ENCODE data around the gene DPY30.
"Not testable (repeated sequence)": the region's sequence is repeated elsewhere in the genome, so short reads cannot be mapped to it uniquely, and the experiment has no call there.

The DPY30 gene

GRCh38 chr2:32039447-32040219 is at the start of gene DPY30:
DPY30 (minus strand) TSS chr2:32039805; CDS start chr2:32039456, 349 bp downstream.
- peak; percentile 65 for DNase-seq

- no peak for DNase-seq
Measured at GRCh38 chr2:32074134-32074506, 34.5 kb upstream of the DPY30 start.

- no peak for DNase-seq
Measured at GRCh38 chr2:32067549-32067948, 27.9 kb upstream of the DPY30 start.

GRCh38 chr2:32064713-32065112 is 25.1 kb upstream of the DPY30 start:
- no peak for DNase-seq

- no peak for DNase-seq
Measured at GRCh38 chr2:32064021-32064601, 24.5 kb upstream of the DPY30 start.

GRCh38 chr2:32063310-32064020 is 23.9 kb upstream of the DPY30 start, which contains the start of gene SPAST:
SPAST (plus strand) TSS chr2:32063556; CDS start chr2:32063832, 276 bp downstream.
- DNase-seq: peak; percentile 88

- DNase-seq: peak; percentile 23
Measured at GRCh38 chr2:32061973-32062861, 22.6 kb upstream of the DPY30 start.

- no peak for DNase-seq
Measured at GRCh38 chr2:32061430-32061829, 21.8 kb upstream of the DPY30 start.

GRCh38 chr2:32060266-32060665 is 20.7 kb upstream of the DPY30 start:
- DNase-seq: no peak

- DNase-seq: no peak
Measured at GRCh38 chr2:32058130-32058529, 18.5 kb upstream of the DPY30 start.

GRCh38 chr2:32054583-32054982 is 15.0 kb upstream of the DPY30 start:
- DNase-seq: not testable (repeated sequence)

GRCh38 chr2:32051836-32052439 is 12.3 kb upstream of the DPY30 start:
- DNase-seq: no peak

GRCh38 chr2:32043561-32043960 is 4.0 kb upstream of the DPY30 start:
- no peak for DNase-seq

GRCh38 chr2:32034198-32034887 is 5.3 kb downstream of the DPY30 start:
- DNase-seq: not testable (repeated sequence)

GRCh38 chr2:32018789-32019482 is 20.7 kb downstream of the DPY30 start:
- not testable (repeated sequence) for DNase-seq

GRCh38 chr2:32012872-32013271 is 26.7 kb downstream of the DPY30 start:
- DNase-seq: no peak

GRCh38 chr2:32011485-32011960 is 28.1 kb downstream of the DPY30 start:
- DNase-seq: no peak

- DNase-seq: peak; percentile 81
Measured at GRCh38 chr2:32010670-32011484, 28.7 kb downstream of the DPY30 start, which contains the start of gene MEMO1. MEMO1 (minus strand) TSS chr2:32011008; CDS start chr2:32010247, 761 bp downstream.

- peak; percentile 34 for DNase-seq
Measured at GRCh38 chr2:32010280-32010669, 29.3 kb downstream of the DPY30 start.

Measured in GOT3 (cell line).